DND-41 (cell line): ENCODE results near the gene ARHGEF17.

Experiments used
- ATAC-seq: fragments of 200-7000 bp; cut with Tn5 transposase; 3 replicates; pipeline ENCODE4 v1.9.1; 2021; ENCODE audit warnings: low read depth; ENCODE audit not compliant: insufficient read depth
- DNase-seq: peaks from one replicate; pipeline ENCODE4 v3.0.0-alpha.2; 2020
- H2AFZ ChIP-seq: 2 replicates; pipeline ENCODE4 v1.6.0; 2012; ENCODE audit warnings: low read depth, low read length
- H3K27ac ChIP-seq: 2 replicates; pipeline ENCODE4 v1.5.1; 2012; ENCODE audit warnings: low read length, inconsistent platforms
- H3K27me3 ChIP-seq: fragments of 200-600 bp; sonication (generic); 2 replicates; pipeline ENCODE4 v1.6.0; 2012; ENCODE audit warnings: low read length, mild to moderate bottlenecking, inconsistent platforms; ENCODE audit not compliant: insufficient read depth, poor library complexity
- H3K36me3 ChIP-seq: 2 replicates; pipeline ENCODE4 v1.5.1; 2012; ENCODE audit warnings: low read length, inconsistent platforms; ENCODE audit not compliant: insufficient read depth
- H3K4me1 ChIP-seq: 2 replicates; pipeline ENCODE4 v1.5.1; 2012; ENCODE audit warnings: mild to moderate bottlenecking, low read length; ENCODE audit not compliant: insufficient read depth
- H3K4me2 ChIP-seq: 2 replicates; pipeline ENCODE4 v1.6.0; 2012; ENCODE audit warnings: mild to moderate bottlenecking, moderate library complexity, low read length, inconsistent platforms; ENCODE audit not compliant: insufficient read depth
- H3K4me3 ChIP-seq, 2 experiments: fragments of 200-600 bp in 1 of 2; shearing (Covaris generic) in 1 of 2; 2 replicates each; pipeline ENCODE4 v1.5.1; 2012 to 2016; ENCODE audit warnings: inconsistent platforms in 2 of 2, low read length in 2 of 2, mild to moderate bottlenecking in 2 of 2, low read depth in 1 of 2, moderate library complexity in 1 of 2
- H3K79me2 ChIP-seq: 2 replicates; pipeline ENCODE4 v1.6.0; 2012; ENCODE audit warnings: low read length, inconsistent platforms; ENCODE audit not compliant: insufficient read depth
- H3K9ac ChIP-seq: 2 replicates; pipeline ENCODE4 v1.6.0; 2012; ENCODE audit warnings: low read depth, mild to moderate bottlenecking, inconsistent platforms, low read length, moderate library complexity
- H3K9me3 ChIP-seq: 2 replicates; pipeline ENCODE4 v1.5.1; 2012; ENCODE audit warnings: low read length, moderate library complexity, mild to moderate bottlenecking, inconsistent platforms; ENCODE audit not compliant: insufficient read depth, severe bottlenecking
- H4K20me1 ChIP-seq: 2 replicates; pipeline ENCODE4 v1.6.0; 2012; ENCODE audit warnings: low read length; ENCODE audit not compliant: insufficient read depth
- EZH2 ChIP-seq: IDR thresholded peaks from 3 replicates; pipeline ENCODE4 v1.6.1; 2012; ENCODE audit warnings: borderline replicate concordance, low read depth, mild to moderate bottlenecking, moderate library complexity, low read length, inconsistent platforms; ENCODE audit not compliant: severe bottlenecking
- TF ChIP-seq, protein P1 (sequence below): IDR thresholded peaks from 2 replicates; pipeline ENCODE4 v1.5.1; 2012; ENCODE audit warnings: borderline replicate concordance, low read length, moderate library complexity, mild to moderate bottlenecking; ENCODE audit not compliant: poor library complexity, severe bottlenecking; ENCODE audit errors: extremely low read depth

ARHGEF17 gene

DNA sequence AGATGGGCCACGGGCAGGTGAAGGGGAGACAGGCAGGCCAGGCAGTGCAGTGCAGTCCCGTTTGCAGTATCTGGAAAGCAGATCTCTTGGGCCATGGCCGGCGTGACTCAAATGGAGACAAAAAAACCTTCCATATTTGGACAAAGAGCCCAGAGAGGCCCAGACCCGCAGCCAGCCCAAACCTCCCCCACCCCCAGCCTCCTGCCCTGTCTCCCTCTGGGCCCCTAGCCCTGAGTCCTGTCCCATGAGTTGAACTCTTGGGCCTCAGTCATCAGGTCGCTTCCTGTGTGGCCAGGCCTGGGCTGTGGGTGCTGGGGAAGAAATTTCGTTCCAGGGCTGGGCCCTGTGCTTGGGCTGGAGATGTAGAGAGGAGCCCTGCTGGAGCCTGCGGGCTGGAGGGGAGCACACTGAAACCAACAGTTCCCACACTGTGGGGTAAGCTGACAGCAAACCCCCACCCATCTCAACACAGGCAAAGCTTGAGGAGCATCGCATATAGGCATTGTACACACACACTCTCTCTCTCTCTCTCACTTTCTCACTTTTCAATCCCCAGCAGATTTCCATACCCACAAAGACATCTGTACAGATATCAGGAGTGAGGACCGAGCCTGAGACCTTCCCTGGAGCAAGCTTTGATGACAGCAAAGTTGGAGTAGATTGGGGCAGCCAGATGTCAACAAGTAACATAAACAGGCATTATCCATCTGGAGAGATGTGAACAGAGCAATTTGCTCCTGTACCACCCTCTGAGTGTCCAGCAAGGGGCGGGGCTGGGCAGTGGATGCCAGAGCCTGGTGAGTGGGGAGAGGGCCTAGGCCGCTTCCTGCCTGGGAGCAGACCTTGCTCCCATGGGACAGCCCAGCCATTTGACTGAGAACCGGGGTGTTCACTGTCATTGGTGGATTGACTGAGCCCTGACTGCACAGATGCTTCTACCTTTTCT, 17.2 kb downstream of the ARHGEF17 start:
- no peaks in the 10 kb centered on the region for H3K36me3 ChIP-seq
- H3K79me2 ChIP-seq: no peaks in the 10 kb centered on the region
- H3K27ac ChIP-seq: no peak overlapping the region
- H3K4me3 ChIP-seq: no peak overlapping the region
- no peak overlapping the region for H3K9ac ChIP-seq
- no peaks in the 10 kb centered on the region for H4K20me1 ChIP-seq
- H2AFZ ChIP-seq: no peak overlapping the region
- TF ChIP-seq, protein P1, sequence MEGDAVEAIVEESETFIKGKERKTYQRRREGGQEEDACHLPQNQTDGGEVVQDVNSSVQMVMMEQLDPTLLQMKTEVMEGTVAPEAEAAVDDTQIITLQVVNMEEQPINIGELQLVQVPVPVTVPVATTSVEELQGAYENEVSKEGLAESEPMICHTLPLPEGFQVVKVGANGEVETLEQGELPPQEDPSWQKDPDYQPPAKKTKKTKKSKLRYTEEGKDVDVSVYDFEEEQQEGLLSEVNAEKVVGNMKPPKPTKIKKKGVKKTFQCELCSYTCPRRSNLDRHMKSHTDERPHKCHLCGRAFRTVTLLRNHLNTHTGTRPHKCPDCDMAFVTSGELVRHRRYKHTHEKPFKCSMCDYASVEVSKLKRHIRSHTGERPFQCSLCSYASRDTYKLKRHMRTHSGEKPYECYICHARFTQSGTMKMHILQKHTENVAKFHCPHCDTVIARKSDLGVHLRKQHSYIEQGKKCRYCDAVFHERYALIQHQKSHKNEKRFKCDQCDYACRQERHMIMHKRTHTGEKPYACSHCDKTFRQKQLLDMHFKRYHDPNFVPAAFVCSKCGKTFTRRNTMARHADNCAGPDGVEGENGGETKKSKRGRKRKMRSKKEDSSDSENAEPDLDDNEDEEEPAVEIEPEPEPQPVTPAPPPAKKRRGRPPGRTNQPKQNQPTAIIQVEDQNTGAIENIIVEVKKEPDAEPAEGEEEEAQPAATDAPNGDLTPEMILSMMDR: no peak
- TF ChIP-seq EZH2: no peak
- H3K27me3 ChIP-seq: no peaks in the 10 kb centered on the region
- no peak overlapping the region for H3K4me2 ChIP-seq
- DNase-seq (no peak), ATAC-seq (no peak)
- H3K9me3 ChIP-seq: no peaks in the 10 kb centered on the region
- peaks cover 14% of the 10 kb centered on the region for H3K4me1 ChIP-seq

DNA sequence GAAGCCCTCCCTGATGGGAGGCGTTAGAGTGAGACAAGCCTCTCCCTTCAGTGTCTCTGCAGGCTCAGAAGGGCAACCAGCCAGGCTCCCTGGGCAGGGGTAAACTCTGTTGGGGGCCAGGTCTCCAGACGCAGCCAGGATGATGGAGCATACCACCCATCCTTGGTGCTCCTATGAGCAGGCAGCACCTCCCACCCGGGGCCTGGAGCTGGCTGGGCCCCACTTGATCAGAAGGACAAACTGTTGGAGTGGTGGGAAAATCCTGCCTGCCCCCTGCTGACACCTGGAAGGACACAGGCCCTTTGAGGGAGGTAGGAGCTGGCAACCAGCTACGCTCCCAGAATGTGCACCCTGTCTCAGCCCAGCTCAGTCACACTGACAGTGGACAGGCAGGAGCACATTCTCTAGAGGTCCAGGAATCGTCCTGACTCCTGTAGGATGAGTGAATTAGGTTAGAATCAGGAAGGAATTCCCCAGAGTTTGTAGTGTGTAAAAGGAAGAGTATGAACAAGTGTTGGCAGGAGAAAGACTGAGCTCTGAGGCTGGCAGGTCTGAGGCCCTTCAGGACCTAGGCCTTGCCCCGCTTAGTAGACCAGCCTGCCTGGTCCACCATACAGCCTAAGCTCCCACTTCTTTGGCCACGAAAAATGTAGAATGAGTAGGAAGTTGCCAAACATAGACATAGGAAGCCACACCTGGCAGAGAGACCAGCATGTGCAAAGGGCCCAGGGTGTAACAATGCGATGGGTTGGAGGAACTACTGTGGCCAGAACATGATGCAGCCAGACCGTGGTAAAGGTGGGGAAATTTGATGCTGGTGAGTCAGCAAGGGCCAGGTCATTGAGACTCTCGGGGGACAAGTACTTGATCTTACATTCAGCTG, 19.1 kb downstream of the ARHGEF17 start:
- no peak overlapping the region for H3K4me3 ChIP-seq
- H3K4me1 ChIP-seq: peaks cover 2% of the 10 kb centered on the region
- no peaks in the 10 kb centered on the region for H3K36me3 ChIP-seq
- TF ChIP-seq, protein P1: no peak
- no peak for TF ChIP-seq EZH2
- H3K27ac ChIP-seq: no peak overlapping the region
- no peaks in the 10 kb centered on the region for H4K20me1 ChIP-seq
- no peaks in the 10 kb centered on the region for H3K27me3 ChIP-seq
- no peak overlapping the region for H3K4me2 ChIP-seq
- DNase-seq (no peak), ATAC-seq (no peak)
- H3K9ac ChIP-seq: no peak overlapping the region
- no peaks in the 10 kb centered on the region for H3K9me3 ChIP-seq
- no peaks in the 10 kb centered on the region for H3K79me2 ChIP-seq
- no peak overlapping the region for H2AFZ ChIP-seq

DNA sequence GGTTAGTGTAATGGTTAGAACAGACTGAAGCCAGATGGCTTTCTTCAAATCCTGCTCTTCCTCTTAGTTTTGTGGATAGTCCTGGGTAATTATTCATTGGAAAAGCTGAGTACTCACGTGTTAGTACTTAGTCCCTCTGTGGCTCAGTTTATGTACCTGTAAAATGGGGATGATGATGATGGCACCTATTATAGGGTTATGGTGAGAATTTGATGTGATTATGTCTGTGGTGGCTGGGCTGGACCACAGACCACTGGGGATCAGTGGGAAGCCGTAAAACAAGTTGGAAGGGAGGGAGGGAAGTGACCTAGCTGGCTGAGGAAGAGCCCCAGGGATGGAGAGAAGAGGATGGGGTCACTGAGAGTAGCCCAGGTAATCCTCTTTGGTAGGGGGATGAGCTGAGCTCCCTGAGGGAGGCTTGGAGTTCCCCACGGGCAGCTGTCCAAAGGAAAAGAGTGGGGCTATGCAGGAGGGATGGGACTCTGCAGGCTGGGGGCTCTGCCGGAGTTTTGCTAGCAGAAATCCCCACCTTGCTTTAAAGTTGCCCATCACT, 19.8 kb downstream of the ARHGEF17 start:
- no peak overlapping the region for H2AFZ ChIP-seq
- H3K79me2 ChIP-seq: no peaks in the 10 kb centered on the region
- no peak overlapping the region for H3K4me3 ChIP-seq
- no peaks in the 10 kb centered on the region for H3K27me3 ChIP-seq
- DNase-seq: no peak
- no peaks in the 10 kb centered on the region for H3K9me3 ChIP-seq
- no peaks in the 10 kb centered on the region for H3K4me1 ChIP-seq
- H3K36me3 ChIP-seq: no peaks in the 10 kb centered on the region
- no peak for ATAC-seq
- no peak overlapping the region for H3K27ac ChIP-seq
- no peak overlapping the region for H3K9ac ChIP-seq
- no peak overlapping the region for H3K4me2 ChIP-seq
- no peaks in the 10 kb centered on the region for H4K20me1 ChIP-seq
- TF ChIP-seq, protein P1: no peak
- no peak for TF ChIP-seq EZH2
